Activated CD4-positive, alpha-beta T cell treated with anti-CD3 and anti-CD28 coated beads, Interleukin-2, amount 50 U/mL, for 4 hours (primary cell): ENCODE data around the gene ZNF146.
A peak's percentile ranks its signal among the peaks of the same experiment; 100 is the strongest.
"Not testable (repeated sequence)": the region's sequence is repeated elsewhere in the genome, so short reads cannot be mapped to it uniquely, and the experiment has no call there.

ENCODE experiments used
- DNase-seq, 2 experiments: peaks; one replicate each; pipeline ENCODE4 v3.0.0-alpha.2; 2020

Gene ZNF146

DNA sequence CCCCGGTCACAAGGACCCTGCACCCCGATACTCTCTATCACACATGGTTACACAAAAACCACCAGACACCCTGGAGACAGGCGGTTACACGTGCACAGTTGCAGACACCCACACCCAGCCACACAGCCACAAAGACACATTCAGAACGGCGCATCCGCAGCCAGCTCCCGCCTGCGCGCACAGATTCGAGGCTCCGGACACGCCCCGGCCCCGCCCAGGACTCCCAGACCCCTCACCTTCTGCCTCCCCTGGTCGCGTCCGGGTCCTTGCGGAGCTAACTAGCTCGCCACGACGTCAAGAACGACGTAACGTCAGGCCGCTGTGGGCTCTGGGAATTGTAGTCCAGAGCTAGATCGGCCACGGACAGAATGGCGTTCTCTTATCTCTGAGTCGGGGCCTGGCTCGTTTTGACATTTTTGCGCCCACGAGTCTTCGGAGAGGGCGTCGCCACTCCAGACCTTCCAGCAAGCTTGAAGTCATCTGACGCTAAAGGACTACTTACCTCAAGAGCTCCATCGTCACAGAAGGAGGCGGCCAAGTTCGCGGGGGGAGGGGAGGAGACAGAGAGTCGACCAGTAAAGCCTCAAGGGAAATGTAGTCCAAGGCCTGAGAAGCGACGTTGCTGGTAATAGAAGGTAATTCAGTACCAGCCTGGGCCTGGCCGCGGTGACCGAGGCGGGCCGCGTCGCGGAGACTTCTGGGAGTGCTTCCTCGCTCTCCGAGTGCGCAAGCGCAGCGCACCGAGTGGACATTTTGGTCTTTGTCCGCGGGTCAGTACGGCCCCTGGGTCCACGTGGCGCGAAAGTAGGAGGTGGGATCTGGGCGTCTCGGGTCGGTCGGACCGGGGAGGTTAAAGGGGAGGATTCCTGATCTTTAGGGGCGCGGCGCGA lies at the start of gene ZNF146, which contains the start of gene ZNF565:
TSS of gene ZNF146 (plus strand) at position 721 of the 890 bp plus-strand sequence. CDS start 21,335 bp downstream, outside the sequence.
TSS of gene ZNF565 (minus strand) at position 280 of the 890 bp plus-strand sequence. CDS start 12,680 bp downstream, outside the sequence.
- DNase-seq: peak; percentile 92 to 93

DNA sequence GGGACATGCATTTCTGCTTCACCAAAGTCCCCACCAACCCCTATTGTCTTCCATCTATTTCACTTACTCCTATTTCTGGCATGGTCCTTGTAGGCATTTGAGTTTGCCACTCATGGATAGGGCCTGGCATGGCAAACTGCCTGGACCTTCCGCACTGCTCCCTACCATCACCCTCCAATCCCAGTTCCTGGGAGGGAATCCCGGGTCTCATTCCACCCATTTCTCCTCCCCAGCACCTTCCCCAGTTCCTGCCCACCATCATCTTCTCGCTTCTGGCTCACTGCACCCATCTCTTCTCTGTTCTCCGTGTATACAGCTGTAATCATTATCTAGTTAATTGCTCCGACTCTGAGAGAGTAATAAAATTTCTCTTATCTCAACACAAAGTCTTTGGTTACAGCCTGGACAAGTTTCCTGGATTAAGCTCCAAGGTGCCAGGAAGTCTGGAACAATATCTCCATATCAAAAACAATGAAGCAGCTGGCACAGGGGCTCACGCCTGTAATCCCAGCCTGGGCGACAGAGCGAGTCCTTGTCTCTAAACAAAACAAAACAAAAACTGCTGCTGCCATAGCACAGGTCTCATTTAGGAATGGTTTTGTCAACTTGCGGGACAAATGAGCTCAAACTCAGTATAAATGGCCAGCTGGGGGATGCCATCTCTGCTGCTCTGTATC lies 45.7 kb upstream of the ZNF146 start:
- DNase-seq: no peak

DNA sequence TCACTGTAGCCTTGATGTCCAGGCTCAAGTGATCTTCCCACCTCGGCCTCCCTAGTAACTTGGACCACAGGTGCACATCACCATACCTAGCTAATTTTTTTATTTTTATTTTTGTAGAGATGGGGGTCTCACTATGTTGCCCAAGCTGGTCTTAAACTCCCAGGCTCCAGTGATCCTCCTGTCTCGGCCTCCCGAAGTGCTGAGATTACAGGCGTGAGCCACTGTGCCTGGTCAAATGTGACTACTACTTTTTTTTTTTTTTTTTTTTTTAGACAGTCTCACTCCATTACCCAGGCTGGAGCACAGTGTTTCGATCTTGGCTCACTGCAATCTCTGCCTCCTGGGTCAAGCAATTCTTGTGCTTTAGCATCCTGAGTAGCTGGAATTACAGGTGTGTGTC lies 42.1 kb upstream of the ZNF146 start:
- DNase-seq: no peak

DNA sequence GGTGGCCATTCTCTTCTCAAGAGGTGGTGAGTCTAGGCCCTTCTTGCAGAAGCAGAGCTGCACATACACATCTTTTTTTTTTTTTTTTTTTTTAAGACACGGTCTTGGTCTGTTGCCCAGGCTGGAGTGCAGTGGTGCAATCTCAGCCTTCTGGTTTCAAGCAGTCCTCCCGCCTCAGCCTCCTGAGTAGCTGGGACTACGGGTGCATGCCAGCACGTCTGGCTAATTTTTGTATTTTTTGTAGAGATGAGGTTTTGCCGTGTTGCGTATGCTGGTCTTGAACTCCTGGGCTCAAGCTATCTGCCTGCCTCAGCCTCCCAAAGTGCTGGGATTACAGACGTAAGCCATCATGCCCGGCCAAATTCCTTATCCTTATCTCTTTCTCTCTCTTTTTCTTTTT lies 41.1 kb upstream of the ZNF146 start:
- not testable (repeated sequence) for DNase-seq

DNA sequence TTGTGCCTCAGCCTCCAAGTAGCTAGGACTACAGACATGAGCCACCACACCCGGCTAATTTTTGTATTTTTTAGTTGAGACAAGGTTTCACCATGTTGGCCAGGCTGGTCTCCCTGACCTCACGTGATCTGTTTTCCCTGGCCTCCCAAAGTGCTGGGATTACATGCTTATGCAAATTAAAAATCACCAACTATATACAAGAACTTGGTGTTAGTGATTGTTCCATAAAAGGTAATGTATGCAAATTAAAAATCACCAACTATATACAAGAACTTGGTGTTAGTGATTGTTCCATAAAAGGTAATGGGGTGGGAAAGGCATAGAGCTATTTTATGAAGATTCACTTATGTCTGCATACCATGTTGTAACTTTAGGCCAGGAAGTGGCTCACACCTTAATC lies 35.8 kb upstream of the ZNF146 start:
- not testable (repeated sequence) for DNase-seq

- DNase-seq: no peak
Observed at GRCh38 chr19:36182612-36183244, 32.2 kb upstream of the ZNF146 start.

DNA sequence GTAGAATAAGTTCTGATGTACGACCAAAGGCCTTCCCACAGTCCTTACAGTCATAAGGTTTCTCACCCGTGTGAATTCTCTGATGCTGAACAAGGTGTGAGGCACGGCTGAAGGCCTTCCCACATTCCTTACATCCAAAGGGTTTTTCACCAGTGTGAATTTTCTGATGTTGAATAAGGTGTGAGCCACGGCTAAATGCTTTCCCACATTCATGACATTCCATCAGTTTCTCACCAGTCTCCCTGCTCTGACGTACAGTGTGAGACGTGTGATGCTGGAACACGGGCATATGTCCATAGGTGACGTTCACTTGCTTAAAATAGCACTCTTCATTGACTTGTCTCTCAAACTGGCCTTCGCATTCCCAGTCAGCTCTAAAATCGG lies 31.7 kb upstream of the ZNF146 start:
- DNase-seq: no peak

DNA sequence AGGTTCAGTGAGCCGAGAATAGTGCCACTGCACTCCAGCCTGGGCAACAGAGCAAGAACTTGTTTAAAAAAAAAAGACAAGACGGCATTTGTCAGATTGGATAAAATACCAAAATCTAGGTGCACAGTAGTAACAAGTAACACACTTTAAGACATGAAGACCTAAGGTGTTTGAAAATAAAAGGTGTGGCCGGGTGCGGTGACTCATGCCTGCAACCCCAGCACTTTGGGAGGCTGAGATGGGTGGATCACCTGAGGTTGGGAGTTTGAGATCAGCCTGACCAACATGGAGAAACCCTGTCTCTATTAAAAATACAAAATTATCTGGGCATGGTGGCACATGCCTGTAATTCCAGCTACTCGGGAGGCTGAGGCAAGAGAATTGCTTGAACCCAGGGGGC lies 28.2 kb upstream of the ZNF146 start:
- not testable (repeated sequence) for DNase-seq

DNA sequence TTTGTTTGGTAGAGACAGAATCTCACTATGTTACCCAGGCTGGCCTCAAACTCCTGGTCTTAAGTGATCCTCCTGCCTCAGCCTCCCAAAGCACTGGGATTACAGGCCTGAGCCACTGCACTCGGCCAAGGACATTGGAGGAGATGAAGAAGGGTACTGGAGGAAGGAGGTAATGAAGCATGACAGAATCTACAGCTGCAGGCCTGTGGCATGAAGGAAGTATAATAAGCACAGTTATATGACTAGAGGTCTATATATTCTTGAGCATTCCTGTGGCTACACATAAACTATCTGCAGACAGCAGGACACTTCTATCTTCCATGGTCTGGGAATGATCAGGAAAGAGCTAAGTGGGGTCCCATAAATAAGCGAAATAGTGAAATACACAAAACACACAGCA lies 18.7 kb upstream of the ZNF146 start:
- no peak for DNase-seq

GRCh38 chr19:36198119-36198518 lies 16.8 kb upstream of the ZNF146 start:
- no peak for DNase-seq

- no peak for DNase-seq
Observed at GRCh38 chr19:36201684-36202083, 13.2 kb upstream of the ZNF146 start.

DNA sequence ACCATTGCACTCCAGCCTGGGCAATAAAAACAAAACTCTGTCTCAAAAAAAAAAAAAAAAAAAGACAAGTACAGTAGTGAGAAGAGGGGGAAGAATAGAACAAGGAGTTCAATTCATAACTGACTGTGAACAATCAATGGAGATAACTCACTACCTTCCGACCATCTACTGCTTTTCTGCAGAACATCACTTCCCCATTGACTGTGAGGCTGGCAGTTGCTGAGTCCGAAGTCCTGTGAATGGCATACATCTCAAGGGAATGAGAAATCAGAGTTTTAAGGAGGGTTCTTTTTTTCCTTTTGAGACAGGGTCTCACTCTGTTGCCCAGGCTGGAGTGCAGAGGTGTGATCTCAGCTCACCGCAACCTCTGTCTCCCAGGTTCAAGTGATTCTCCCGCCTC lies 11.6 kb upstream of the ZNF146 start:
- DNase-seq: no peak

- no peak for DNase-seq
Observed at GRCh38 chr19:36207605-36208252, 7.2 kb upstream of the ZNF146 start.

DNA sequence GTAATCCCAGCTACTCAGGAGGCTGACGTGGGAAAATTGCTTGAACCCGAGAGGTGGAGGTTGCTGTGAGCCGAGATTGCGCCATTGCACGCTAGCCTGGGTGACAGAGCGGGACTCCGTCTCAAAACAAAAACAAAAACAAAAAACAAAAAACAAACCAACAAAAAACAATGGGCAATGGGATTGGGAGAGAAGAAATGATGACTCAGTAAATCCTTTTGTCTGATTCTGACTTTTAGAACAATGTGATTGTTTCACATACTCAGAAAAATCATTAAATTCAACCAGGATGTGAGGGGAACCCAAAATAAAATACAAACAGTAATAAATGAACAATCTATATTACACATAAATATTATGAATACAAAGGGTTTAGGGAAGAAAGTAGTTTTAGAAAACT lies 5.5 kb upstream of the ZNF146 start:
- DNase-seq: no peak

DNA sequence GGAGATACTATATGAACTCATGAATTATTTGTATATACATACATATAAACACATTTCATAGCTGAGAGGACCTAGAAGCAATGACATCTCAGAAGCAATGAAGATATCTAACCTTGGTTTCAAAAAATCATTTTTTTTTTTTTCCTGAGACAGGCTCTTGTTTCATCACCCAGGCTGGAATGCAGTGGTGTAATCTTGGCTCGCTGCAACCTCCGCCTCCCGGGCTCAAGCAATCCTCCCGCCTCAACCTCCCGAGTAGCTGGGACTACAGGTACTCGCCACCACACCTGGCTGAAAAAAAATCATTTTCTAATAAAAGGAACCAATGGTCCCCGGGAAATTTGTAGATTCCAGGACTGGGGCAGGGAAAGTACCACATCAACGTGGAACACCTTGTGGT lies 4.4 kb upstream of the ZNF146 start:
- no peak for DNase-seq

DNA sequence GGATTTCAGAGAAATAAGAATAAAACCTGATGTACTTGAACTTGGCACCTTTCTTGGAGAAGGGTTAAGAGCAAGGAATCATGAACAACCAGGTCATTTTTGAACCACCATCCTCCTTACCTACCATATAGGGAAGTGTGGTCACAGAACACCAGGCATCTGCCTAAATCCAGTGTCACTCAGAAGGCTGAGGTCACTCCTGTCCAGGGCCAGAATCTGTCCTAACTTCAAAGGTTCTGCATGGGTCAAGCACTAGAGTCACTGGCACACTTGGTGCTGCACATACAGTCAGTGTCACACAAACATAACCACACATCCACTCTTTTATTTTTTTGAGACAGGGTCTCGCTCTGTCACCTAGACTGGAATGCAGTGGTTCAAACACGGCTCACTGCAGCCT lies 2.0 kb upstream of the ZNF146 start:
- no peak for DNase-seq

DNA sequence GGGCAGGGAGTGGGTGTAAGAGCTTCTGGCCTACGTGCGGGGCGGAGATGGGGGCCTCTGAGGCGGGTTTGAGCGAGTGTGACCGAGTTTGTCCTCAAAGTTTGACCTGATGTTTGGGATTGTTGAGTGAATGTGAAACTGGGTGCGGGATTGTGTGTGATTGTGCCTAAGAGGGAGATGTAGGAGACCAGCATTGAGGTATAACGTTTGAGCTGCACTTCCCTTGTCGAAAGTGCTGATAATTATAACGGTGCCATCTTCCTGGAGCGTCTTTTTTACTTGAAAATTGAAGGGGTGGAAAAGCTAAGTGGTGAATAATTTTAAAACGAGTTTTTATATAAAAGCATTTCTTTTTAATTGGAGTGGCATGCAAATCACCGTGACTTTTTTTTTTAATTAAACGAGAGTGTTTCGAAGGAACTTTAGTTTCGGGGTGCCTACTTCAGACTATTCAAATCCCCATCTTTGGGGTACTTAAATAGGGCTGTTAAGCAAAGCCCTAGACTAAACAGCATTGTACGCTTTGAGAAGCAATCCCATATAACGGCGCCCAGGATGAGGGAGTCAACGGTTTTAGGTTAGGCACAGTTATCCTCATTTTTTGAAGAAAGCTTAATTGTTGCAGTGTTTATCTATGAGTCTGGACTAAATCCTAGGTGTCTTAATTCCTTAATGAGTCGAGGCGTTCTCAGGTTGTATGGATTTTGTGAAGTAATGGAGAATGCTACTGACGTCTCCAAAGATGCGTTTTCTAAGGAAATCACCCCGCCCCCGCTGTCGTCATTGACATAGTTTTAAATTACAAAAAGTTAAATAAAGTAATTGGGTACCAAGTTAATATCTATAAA lies 594 bp downstream of the ZNF146 start:
- peak; percentile 6 to 15 for DNase-seq

GRCh38 chr19:36221474-36221873 lies 6.6 kb downstream of the ZNF146 start:
- no peak for DNase-seq

DNA sequence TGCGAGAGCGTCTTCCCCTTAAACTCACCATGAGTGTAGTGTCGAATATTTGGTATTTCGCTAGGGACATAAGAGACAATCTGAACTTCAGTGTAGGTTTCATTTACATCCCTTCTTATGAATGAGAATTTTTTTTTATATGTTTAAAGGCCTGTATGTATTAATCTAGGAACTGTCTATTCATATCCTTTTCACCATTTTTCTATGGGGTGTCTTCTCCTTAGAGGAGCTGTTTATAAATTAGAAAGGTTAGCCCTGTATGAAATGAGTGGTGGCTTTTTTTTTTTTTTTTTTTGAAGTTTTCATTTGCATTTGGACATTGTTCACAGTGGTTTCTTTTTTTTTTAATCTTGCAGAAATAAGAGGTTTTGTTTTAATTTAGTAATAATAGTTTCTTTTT lies 7.6 kb downstream of the ZNF146 start:
- DNase-seq: no peak

GRCh38 chr19:36225219-36225892 lies 10.4 kb downstream of the ZNF146 start:
- no peak for DNase-seq

GRCh38 chr19:36233626-36234025 lies 18.7 kb downstream of the ZNF146 start:
- DNase-seq: not testable (repeated sequence)
